Suprapubic skin (tissue), 3 donors: ENCODE data around the gene COL4A1.

Experiments
- CTCF ChIP-seq, 2 donors: fragments of 200-600 bp in 1 of 2; fragments of 450-650 bp in 1 of 2; sonication (generic) in 1 of 2; IDR thresholded peaks; one replicate each; pipeline ENCODE4 v1.5.1; 2016 to 2019; ENCODE audit warnings: antibody characterized with exemption in 2 of 2, mild to moderate bottlenecking in 1 of 2, moderate library complexity in 1 of 2
- EP300 ChIP-seq: sonication (generic); formaldehyde crosslinking; IDR thresholded peaks from one replicate; pipeline ENCODE4 v1.6.1; 2017; ENCODE audit warnings: antibody characterized with exemption

- no peak for TF ChIP-seq EP300
- no peak for TF ChIP-seq CTCF (IDR thresholded peaks at IDR 0.05)
Observed at GRCh38 chr13:110356362-110356761, 49.4 kb upstream of the COL4A1 start.
